Liver (tissue), 9 donors: ENCODE measurements around the gene ZNF771. TPM values are rescaled to one million over a fixed set of nuclear protein-coding genes. Genes with fewer than 3 reads are reported as not detected.
A peak's percentile ranks its signal among the peaks of the same experiment; 100 is the strongest.
"Not testable (repeated sequence)": the region's sequence is repeated elsewhere in the genome, so short reads cannot be mapped to it uniquely, and the experiment has no call there.

ENCODE experiments used
- DNase-seq: peaks from one replicate; pipeline ENCODE4 v3.0.0-alpha.2; 2017; ENCODE audit warnings: low spot score
- H3K27ac ChIP-seq, 2 donors: one replicate each; pipeline ENCODE4 v1.7.0; 2013; ENCODE audit warnings: inconsistent platforms in 2 of 2, low read length in 2 of 2, control low read depth in 1 of 2, low read depth in 1 of 2, mild to moderate bottlenecking in 1 of 2
- H3K27me3 ChIP-seq, 4 donors: one replicate each; pipeline versions ENCODE4 v1.6.1 to v1.7.0; 2013; ENCODE audit warnings: low read length in 3 of 4, inconsistent platforms in 1 of 4, mild to moderate bottlenecking in 1 of 4, moderate library complexity in 1 of 4; ENCODE audit not compliant: control insufficient read depth in 4 of 4, insufficient read depth in 4 of 4
- H3K36me3 ChIP-seq, 4 donors: one replicate each; pipeline versions ENCODE4 v1.6.1 to v1.7.0; 2013; ENCODE audit warnings: low read length in 3 of 4, mild to moderate bottlenecking in 3 of 4, low read depth in 1 of 4, moderate library complexity in 1 of 4; ENCODE audit not compliant: control insufficient read depth in 4 of 4, insufficient read depth in 3 of 4
- H3K4me1 ChIP-seq, 4 donors: one replicate each; pipeline versions ENCODE4 v1.6.1 to v1.7.0; 2013; ENCODE audit warnings: low read length in 3 of 4, mild to moderate bottlenecking in 3 of 4, moderate library complexity in 1 of 4; ENCODE audit not compliant: control insufficient read depth in 4 of 4, insufficient read depth in 4 of 4
- H3K4me3 ChIP-seq, 3 donors: one replicate each; pipeline versions ENCODE4 v1.6.1 to v1.7.0; 2013; ENCODE audit warnings: low read length in 3 of 3, control low read depth in 1 of 3, low read depth in 1 of 3, mild to moderate bottlenecking in 1 of 3
- H3K9ac ChIP-seq, 2 donors: one replicate each; pipeline ENCODE4 v1.7.0; 2013; ENCODE audit warnings: low read length in 2 of 2, mild to moderate bottlenecking in 2 of 2, moderate library complexity in 2 of 2, control low read depth in 1 of 2, low read depth in 1 of 2
- H3K9me3 ChIP-seq, 4 donors: one replicate each; pipeline versions ENCODE4 v1.6.1 to v1.7.0; 2013; ENCODE audit warnings: low read length in 3 of 4; ENCODE audit not compliant: control insufficient read depth in 4 of 4
- ATF3 ChIP-seq: IDR thresholded peaks from 2 replicates; pipeline ENCODE4 v1.6.1; 2016; ENCODE audit warnings: antibody characterized with exemption
- CTCF ChIP-seq: fragments of 150-350 bp; IDR thresholded peaks from 2 replicates; pipeline ENCODE4 v1.5.1; 2017; ENCODE audit warnings: improper control_type of control experiment, low read depth, low read length; ENCODE audit not compliant: missing input control
- EGR1 ChIP-seq, 2 donors: IDR thresholded peaks; 2 replicates each; pipeline ENCODE4 v1.6.1; 2016 to 2018; ENCODE audit warnings: antibody characterized with exemption in 2 of 2, low read depth in 2 of 2
- FOXA1 ChIP-seq: IDR thresholded peaks from 2 replicates; pipeline ENCODE4 v1.6.1; 2016; ENCODE audit warnings: antibody characterized with exemption
- FOXA2 ChIP-seq: IDR thresholded peaks from 2 replicates; pipeline ENCODE4 v1.6.1; 2016; ENCODE audit warnings: antibody characterized with exemption
- HNF4A ChIP-seq, 2 donors: conservative IDR thresholded peaks; 2 replicates each; pipeline ENCODE4 v1.6.1; 2016; ENCODE audit warnings: antibody characterized with exemption in 2 of 2, mild to moderate bottlenecking in 2 of 2
- HNF4G ChIP-seq: IDR thresholded peaks from 2 replicates; pipeline ENCODE4 v1.6.1; 2016; ENCODE audit warnings: antibody characterized with exemption
- JUND ChIP-seq, 2 donors: IDR thresholded peaks; 2 replicates each; pipeline ENCODE4 v1.6.1; 2016; ENCODE audit warnings: antibody characterized with exemption in 2 of 2
- MAX ChIP-seq: IDR thresholded peaks from 2 replicates; pipeline ENCODE4 v1.6.1; 2016; ENCODE audit warnings: antibody characterized with exemption
- NR2F2 ChIP-seq: IDR thresholded peaks from 2 replicates; pipeline ENCODE4 v1.6.1; 2016; ENCODE audit warnings: antibody characterized with exemption
- RAD21 ChIP-seq, 2 donors: IDR thresholded peaks; 2 replicates each; pipeline ENCODE4 v1.6.1; 2016; ENCODE audit warnings: antibody characterized with exemption in 2 of 2, mild to moderate bottlenecking in 2 of 2
- SP1 ChIP-seq: IDR thresholded peaks from 2 replicates; pipeline ENCODE4 v1.6.1; 2018; ENCODE audit warnings: antibody characterized with exemption, mild to moderate bottlenecking
- TAF1 ChIP-seq: conservative IDR thresholded peaks from 2 replicates; pipeline ENCODE4 v1.6.1; 2016; ENCODE audit warnings: antibody characterized with exemption, mild to moderate bottlenecking
- YY1 ChIP-seq: IDR thresholded peaks from 2 replicates; pipeline ENCODE4 v1.6.1; 2016; ENCODE audit warnings: antibody characterized with exemption, mild to moderate bottlenecking
- ZBTB33 ChIP-seq: IDR thresholded peaks from 2 replicates; pipeline ENCODE4 v1.6.1; 2016; ENCODE audit warnings: antibody characterized with exemption
- WGBS: extraction: QIAGEN DNeasy Blood & Tissue Kit; methylation state at CpG from one replicate; pipeline ENCODE4 v1.1.7; 2013; 5-methylcytosine and 5-hydroxymethylcytosine counted together
- polyA plus RNA-seq, 2 donors: library from polyadenylated mRNA; stranded (reverse) in 1 of 2; unstranded in 1 of 2; fragments of 200-250 nt in 1 of 2; fragments of >200 nt in 1 of 2; fragmentation: Nextera tagmentation in 1 of 2; extraction: Ambion mirVana in 1 of 2; gene quantifications; one replicate each; pipeline versions ENCODE4 v1.2.1 to v1.2.3, GENCODE V29; 2013 to 2015
- total RNA-seq, 2 donors: library from RNA; depleted of rRNA; stranded (reverse); fragments of >200 nt; gene quantifications; one replicate each; pipeline ENCODE4 v1.2.3, GENCODE V29; 2014
- donor health status: healthy.
- donor health status: healthy.
- donor health status: healthy.
- donor health status: healthy.
- donor health status: healthy.

Gene ZNF771
- total and polyA plus RNA-seq, 4 donors, result 2.6 to 8.0 (median 5.2) TPM

GRCh38 chr16:30395992-30396585 lies 11.3 kb upstream of the ZNF771 start:
- Histone ChIP-seq H3K36me3 (peaks cover 0 to 3% (median 1%) of the 10 kb centered on the region in 4 donors), H3K9ac (peak overlapping the region; percentile 16 to 18), H3K4me1 (peaks cover 2 to 25% (median 15%) of the 10 kb centered on the region in 4 donors), H3K27me3 (no peaks in the 10 kb centered on the region), H3K27ac (peak overlapping the region; percentile 75 to 78), H3K4me3 (peak overlapping the region; percentile 76 to 96 (median 88)), H3K9me3 (no peaks in the 10 kb centered on the region)
- 11% methylated on average over 13 of the region's 13 CpGs for WGBS
- TF ChIP-seq JUND (IDR thresholded peaks at IDR 0.05), result no peak
- TF ChIP-seq FOXA2, result no peak
- no peak for TF ChIP-seq ATF3
- no peak for TF ChIP-seq YY1
- TF ChIP-seq RAD21 (IDR thresholded peaks at IDR 0.05), result no peak
- TF ChIP-seq ZBTB33, result no peak
- TF ChIP-seq FOXA1, result no peak
- no peak for TF ChIP-seq MAX
- DNase-seq, result no peak

- not testable (repeated sequence) for H3K9ac ChIP-seq
Measured at GRCh38 chr16:30396627-30397026, 10.8 kb upstream of the ZNF771 start.

GRCh38 chr16:30397056-30397455 lies 10.3 kb upstream of the ZNF771 start:
- H3K36me3 ChIP-seq, result peaks cover 0 to 3% (median 1%) of the 10 kb centered on the region in 4 donors
- 78% methylated on average over 4 of the region's 4 CpGs for WGBS
- no peaks in the 10 kb centered on the region for H3K9me3 ChIP-seq
- DNase-seq, result no peak
- H3K4me1 ChIP-seq, result peaks cover 7 to 31% (median 21%) of the 10 kb centered on the region in 4 donors
- no peak overlapping the region for H3K27ac ChIP-seq
- TF ChIP-seq NR2F2 (no peak), SP1 (no peak), RAD21 (IDR thresholded peaks at IDR 0.05) (no peak), ATF3 (no peak), EGR1 (IDR thresholded peaks at IDR 0.05; ENCODE audit: low read depth in 2 of 2) (no peak), ZBTB33 (no peak), HNF4G (no peak), HNF4A (conservative IDR thresholded peaks at IDR 0.05) (no peak), FOXA1 (no peak), TAF1 (no peak), CTCF (no peak), YY1 (no peak)
- no peaks in the 10 kb centered on the region for H3K27me3 ChIP-seq
- no peak overlapping the region for H3K9ac ChIP-seq
- no peak overlapping the region for H3K4me3 ChIP-seq

More at GRCh38 chr16:30396627-30397026, 10.8 kb upstream of the ZNF771 start:
- 82% methylated on average over 4 of the region's 4 CpGs for WGBS
- Histone ChIP-seq H3K4me1 (peaks cover 6 to 28% (median 18%) of the 10 kb centered on the region in 4 donors), H3K4me3 (peak overlapping the region in 1 of 3 donors; percentile 96)
- H3K36me3 ChIP-seq, H3K9me3 ChIP-seq, H3K27me3 ChIP-seq, DNase-seq, H3K27ac ChIP-seq: not testable (repeated sequence)
